GM19463 (cell line): ENCODE results near the gene PDE5A.

Source experiments
- ATAC-seq: cut with Tn5 transposase; IDR thresholded peaks from one replicate; pipeline ENCODE4 v1.9.1; 2021; ENCODE audit warnings: mild to moderate bottlenecking, moderate library complexity; ENCODE audit not compliant: unreplicated experiment

PDE5A gene

DNA sequence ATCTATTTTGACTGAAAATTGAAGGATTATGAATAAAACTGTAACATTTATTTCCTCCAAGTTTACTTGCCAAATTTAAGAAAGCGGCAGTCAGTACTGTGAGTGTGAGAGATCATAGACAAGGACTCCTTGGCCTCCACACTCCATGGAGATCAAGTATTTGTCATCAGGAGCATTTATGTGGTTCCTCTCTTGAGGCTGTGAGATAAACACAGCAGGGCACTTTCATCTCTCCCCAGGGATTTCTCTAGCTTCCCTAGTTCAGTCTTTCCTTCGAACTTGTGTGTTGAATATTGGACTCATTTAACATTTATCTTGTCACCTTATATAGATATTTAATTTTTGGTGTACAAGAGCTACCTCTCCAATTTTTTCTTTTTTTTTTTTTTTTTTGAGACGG is 40.8 kb downstream of the PDE5A start:
- no peak for ATAC-seq

GRCh38 chr4:119585771-119586170 is 42.8 kb downstream of the PDE5A start:
- ATAC-seq: no peak

- ATAC-seq: no peak
These were observed 47.3 kb downstream of the PDE5A start for GRCh38 chr4:119581190-119581873.

GRCh38 chr4:119580293-119580692 is 48.3 kb downstream of the PDE5A start:
- no peak for ATAC-seq

DNA sequence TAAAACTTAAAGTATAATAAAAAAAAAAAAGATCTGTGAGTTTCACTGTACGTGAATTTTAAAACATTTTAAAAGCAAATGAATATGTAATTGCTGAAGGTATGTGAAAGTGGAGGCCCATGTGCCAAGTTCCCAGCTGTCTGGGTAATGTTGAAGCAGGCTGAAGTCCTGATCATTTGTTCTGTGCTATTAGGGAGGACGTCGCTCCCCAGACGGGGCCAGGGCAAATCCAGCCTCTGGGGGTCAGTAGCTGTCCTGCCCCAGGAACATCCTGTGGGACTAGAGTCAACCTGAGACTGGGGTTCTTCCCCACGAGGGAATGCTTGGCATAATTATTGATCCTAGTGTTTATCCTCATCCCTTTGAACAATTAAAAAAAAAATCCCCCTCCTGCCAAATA is 48.8 kb downstream of the PDE5A start:
- ATAC-seq: no peak

- no peak for ATAC-seq
These were observed 58.2 kb downstream of the PDE5A start for GRCh38 chr4:119570401-119570800.

DNA sequence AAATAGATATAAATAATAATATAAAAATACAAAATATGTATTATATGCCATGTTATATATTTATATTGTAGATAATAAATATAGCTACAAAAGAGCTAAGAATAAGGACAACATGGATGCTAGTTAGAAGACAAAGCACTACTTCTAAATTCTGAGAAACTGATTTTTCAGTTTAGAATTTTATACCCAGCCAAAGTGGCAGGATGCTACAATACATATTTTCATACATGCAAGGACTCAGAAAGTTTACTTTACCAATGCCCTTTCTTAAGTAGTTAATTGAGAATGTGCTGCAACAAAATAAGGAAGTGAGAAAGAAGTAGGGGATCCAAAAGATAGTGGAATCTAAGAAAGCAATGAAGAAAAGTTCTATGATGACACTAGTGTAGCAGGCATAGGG is 64.5 kb downstream of the PDE5A start:
- no peak for ATAC-seq

GRCh38 chr4:119559044-119559647 is 69.5 kb downstream of the PDE5A start:
- ATAC-seq: no peak

GRCh38 chr4:119550857-119551532 is 77.6 kb downstream of the PDE5A start:
- no peak for ATAC-seq

DNA sequence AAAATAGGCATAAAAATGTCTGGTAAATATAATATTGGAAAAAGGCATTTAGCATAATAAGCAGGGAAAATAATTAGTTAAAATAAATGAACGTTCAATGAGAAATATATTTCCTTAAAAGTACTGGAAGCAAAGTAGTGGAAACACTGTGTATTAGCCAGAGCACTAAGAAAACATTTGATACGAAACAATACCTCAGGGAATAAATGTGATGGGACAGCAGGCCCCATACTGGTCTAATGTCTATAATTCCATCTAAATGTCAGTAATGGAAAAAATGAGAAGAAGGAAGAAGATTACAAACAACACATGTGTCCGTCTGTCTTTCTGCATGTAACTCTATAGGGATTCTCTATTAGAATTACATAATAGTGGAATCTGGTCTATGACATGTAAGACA is 79.0 kb downstream of the PDE5A start:
- no peak for ATAC-seq

- ATAC-seq: no peak
These were observed 84.8 kb downstream of the PDE5A start for GRCh38 chr4:119543779-119544178.

- ATAC-seq: no peak
These were observed 85.4 kb downstream of the PDE5A start for GRCh38 chr4:119543187-119543586.

GRCh38 chr4:119540249-119540648 is 88.4 kb downstream of the PDE5A start:
- peak; percentile 57 for ATAC-seq

DNA sequence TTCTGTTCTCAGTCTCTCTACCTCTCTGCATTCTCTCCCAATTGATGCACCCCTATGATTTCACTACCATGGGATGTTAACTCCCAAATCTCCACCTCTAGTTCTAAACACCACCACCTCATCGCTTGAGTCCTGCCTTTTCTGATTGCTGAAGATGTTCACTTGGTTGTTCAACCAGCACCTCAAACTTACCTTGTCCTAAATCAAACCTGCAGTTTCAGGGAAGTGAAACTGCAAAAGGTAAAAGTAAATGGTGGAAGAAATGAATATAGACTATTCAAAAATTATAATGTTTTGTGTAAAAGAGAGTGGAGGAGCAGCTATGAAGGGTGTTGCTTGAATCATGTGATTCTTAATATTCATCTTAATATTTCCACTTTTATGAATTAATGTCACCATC is 91.0 kb downstream of the PDE5A start:
- no peak for ATAC-seq

DNA sequence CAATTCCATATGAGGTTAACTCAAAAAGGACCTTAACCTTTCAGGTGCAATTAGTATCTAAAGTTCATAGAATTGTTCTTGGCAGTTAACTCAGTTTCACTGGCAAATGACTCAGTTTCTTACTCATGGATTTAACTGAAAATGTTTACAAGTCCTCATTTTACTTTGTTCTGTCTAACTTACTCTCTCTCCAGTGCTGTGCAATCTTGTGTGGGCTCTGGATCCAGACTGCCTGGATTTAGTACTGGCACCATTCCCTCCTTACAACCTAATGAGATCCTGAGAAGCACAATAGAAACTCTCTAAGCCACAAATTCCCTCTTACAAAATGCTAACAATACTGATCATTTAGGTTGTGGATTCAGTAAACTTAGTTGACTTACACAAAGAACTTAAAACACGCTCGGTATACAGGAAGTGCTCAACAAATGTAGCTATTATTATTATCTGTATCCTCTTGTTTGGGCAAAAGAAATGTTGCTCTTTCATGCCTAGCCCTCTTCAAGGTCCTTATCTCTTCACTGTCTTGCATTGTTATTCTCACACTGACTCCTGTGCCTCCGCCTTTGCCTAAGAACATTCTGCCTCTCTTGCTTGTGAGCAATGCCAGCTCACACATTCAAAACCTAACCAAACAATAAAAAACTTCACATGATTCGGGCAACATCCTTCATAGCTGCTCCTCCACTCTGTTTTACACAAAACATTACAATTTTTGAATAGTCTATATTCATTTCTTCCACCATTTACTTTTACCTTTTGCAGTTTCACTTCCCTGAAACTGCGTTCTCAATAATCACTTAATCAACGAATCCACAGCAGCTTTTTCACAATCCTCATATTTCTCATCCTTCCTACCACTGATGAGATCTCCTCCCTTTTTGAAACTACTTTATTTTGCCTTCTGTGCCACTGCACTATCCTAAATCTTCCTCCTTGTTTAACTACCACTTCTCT is 91.8 kb downstream of the PDE5A start:
- ATAC-seq: no peak

- ATAC-seq: no peak
These were observed 96.3 kb downstream of the PDE5A start for GRCh38 chr4:119532319-119532718.

DNA sequence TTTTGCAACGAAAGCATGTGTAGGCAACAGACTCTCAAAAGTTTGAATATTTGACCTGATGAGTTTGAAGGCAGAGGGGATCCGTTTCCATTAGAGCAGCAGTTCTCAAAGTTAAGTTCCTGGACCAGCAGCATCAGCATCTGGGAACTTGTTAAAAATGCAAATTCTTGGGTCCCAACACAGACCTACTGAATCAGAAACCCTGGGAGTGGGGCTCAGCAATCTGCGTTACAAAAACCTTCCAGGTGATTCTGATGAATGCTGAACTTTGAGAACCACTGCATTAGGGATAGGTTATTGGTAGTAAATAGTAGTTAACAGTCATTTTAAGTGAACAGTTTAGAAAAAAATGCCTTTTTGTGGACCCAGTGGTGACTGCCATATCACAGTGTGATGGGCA is 98.8 kb downstream of the PDE5A start:
- no peak for ATAC-seq

GRCh38 chr4:119526786-119527550 is 101.6 kb downstream of the PDE5A start:
- no peak for ATAC-seq

GRCh38 chr4:119525771-119526712 is 102.6 kb downstream of the PDE5A start:
- no peak for ATAC-seq
